GM18870 (cell line): Measurements from ENCODE around the gene CHRDL1.
A peak's percentile ranks its signal among the peaks of the same experiment; 100 is the strongest.
"Not testable (repeated sequence)": the region's sequence is repeated elsewhere in the genome, so short reads cannot be mapped to it uniquely, and the experiment has no call there.

ENCODE experiments used
- ATAC-seq: cut with Tn5 transposase; IDR thresholded peaks from one replicate; pipeline ENCODE4 v1.9.1; 2021; ENCODE audit warnings: moderate library complexity; ENCODE audit not compliant: unreplicated experiment

Gene CHRDL1

DNA sequence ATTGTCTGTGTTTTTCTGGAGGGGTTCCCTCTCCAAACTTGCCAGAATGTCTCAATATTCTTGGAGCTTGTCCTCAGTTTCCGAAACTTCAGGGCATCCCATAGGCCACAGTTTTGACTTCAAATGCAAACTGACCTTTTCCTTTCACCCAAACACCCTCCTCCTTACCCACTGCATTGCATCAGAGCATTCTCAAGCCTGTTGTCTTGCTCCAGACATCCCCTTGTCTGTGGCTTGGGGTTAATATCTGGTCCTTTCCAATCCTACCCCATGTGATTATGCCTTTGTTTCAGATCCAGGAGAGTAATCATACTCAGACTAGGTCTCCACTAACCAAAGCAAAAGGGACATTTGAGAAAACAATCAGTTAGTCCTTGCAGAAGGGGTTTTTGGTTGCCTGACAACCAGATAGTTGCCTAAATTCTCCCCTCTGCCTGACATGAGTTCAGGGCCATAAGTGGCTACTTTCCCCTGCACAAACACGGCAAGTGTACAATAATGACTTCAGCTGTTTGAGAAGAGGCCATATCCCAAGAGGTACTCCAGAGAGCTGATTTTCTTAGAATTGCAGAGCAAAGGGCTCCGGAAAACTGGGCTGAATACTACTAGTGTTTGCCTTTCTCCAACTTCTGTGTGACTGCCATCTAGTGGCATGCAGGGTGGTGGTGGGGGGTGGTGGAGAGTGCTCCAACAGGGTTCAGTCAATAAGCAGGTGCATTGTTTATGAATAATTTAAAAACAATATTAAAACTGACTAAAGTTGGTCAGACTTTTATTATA is 130.2 kb downstream of the CHRDL1 start:
- ATAC-seq: peak; percentile 79

- no peak for ATAC-seq
Observed at GRCh38 chrX:110657073-110657472, 138.5 kb downstream of the CHRDL1 start.

DNA sequence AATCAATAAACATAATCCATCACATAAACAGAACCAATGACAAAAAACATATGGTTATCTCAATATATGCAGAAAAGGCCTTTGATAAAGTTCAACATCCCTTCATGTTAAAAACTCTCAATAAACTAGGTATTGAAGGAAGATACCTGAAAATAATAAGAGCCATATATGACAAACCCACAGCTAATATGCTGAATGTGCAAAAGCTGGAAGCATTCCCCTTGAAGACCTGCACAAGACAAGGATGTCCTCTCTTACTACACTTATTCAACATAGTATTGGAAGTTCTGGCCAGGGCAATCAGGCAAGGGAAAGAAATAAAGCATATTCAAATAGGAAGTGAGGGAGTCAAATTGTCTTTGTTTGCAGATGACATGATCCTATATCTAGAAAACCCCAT is 141.3 kb downstream of the CHRDL1 start:
- not testable (repeated sequence) for ATAC-seq

- ATAC-seq: no peak
Observed at GRCh38 chrX:110646386-110646785, 149.2 kb downstream of the CHRDL1 start.
